ENCODE results near the gene LPCAT1. TPM values are rescaled to one million over a fixed set of nuclear protein-coding genes. Genes with fewer than 3 reads are reported as not detected.

Gene LPCAT1
- total and polyA plus RNA-seq, 2 of the 13 experiments (the other 11 are each of a cell fraction or from before 2014, with no cell fraction given) = 29.8 to 90.6 TPM

- no peak for TF ChIP-seq CERS6 (CRISPR knock-in tag; IDR thresholded peaks at IDR 0.05)
- no peak for TF ChIP-seq FIP1L1 (IDR thresholded peaks at IDR 0.05; ENCODE audit: borderline replicate concordance, insufficient read depth, low read depth, low read length)
- peak; percentile 45 for TF ChIP-seq ZEB1 (IDR thresholded peaks at IDR 0.05; ENCODE audit: insufficient replicate concordance, low read depth)
- peak; percentile 83 for TF ChIP-seq HIC2 (CRISPR knock-in tag; IDR thresholded peaks at IDR 0.05; ENCODE audit: low read depth)
- TF ChIP-seq ZNF557 (CRISPR knock-in tag; IDR thresholded peaks at IDR 0.05) = no peak
- peak; percentile 18; the same call in 1 of the 2 replicates for TF ChIP-seq ZNF280B (CRISPR knock-in tag; IDR thresholded peaks at IDR 0.05; ENCODE audit: borderline replicate concordance)
- no peak for TF ChIP-seq MLXIP (CRISPR knock-in tag; IDR thresholded peaks at IDR 0.05; ENCODE audit: borderline replicate concordance)
- no peak for TF ChIP-seq TEAD3 (CRISPR knock-in tag; optimal IDR thresholded peaks at IDR 0.05; ENCODE audit: borderline replicate concordance)
- TF ChIP-seq PITX1 (CRISPR knock-in tag; IDR thresholded peaks at IDR 0.05) = peak; percentile 61
- no peak for TF ChIP-seq PHF20 (CRISPR knock-in tag; IDR thresholded peaks at IDR 0.05)
- TF ChIP-seq, protein P1, sequence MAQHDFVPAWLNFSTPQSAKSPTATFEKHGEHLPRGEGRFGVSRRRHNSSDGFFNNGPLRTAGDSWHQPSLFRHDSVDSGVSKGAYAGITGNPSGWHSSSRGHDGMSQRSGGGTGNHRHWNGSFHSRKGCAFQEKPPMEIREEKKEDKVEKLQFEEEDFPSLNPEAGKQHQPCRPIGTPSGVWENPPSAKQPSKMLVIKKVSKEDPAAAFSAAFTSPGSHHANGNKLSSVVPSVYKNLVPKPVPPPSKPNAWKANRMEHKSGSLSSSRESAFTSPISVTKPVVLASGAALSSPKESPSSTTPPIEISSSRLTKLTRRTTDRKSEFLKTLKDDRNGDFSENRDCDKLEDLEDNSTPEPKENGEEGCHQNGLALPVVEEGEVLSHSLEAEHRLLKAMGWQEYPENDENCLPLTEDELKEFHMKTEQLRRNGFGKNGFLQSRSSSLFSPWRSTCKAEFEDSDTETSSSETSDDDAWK (CRISPR knock-in tag; IDR thresholded peaks at IDR 0.05) = no peak
- TF ChIP-seq RAD21 (CRISPR knock-in tag; IDR thresholded peaks at IDR 0.05) = 0 out of 2 replicates have a peak, but pooled peaks have one; percentile 19
- peak; percentile 90 for TF ChIP-seq ZNF687 (CRISPR knock-in tag; IDR thresholded peaks at IDR 0.05)
These were observed 41.3 kb upstream of the LPCAT1 start (continued) for GRCh38 chr5:1564824-1565736.

All from HepG2 (cell line).